GM19035 (cell line): ENCODE measurements around the gene SYCE1.
"Not testable (repeated sequence)": the region's sequence is repeated elsewhere in the genome, so short reads cannot be mapped to it uniquely, and the experiment has no call there.

Source experiments
- ATAC-seq: cut with Tn5 transposase; IDR thresholded peaks from one replicate; pipeline ENCODE4 v1.9.1; 2021; ENCODE audit not compliant: unreplicated experiment

Gene SYCE1

GRCh38 chr10:133559216-133559615, 6.2 kb downstream of the SYCE1 start:
- ATAC-seq: no peak

- ATAC-seq: no peak
These were observed 8.0 kb downstream of the SYCE1 start for GRCh38 chr10:133557381-133557780.

GRCh38 chr10:133555521-133555920, 9.9 kb downstream of the SYCE1 start:
- no peak for ATAC-seq

GRCh38 chr10:133554600-133554999, 10.8 kb downstream of the SYCE1 start:
- ATAC-seq: no peak

- ATAC-seq: no peak
These were observed 20.9 kb downstream of the SYCE1 start for GRCh38 chr10:133544506-133544905.

- not testable (repeated sequence) for ATAC-seq
These were observed 23.9 kb downstream of the SYCE1 start for GRCh38 chr10:133541441-133541975.

- ATAC-seq: no peak
These were observed 27.5 kb downstream of the SYCE1 start for GRCh38 chr10:133537546-133538545.

- ATAC-seq: no peak
These were observed 29.2 kb downstream of the SYCE1 start for GRCh38 chr10:133536198-133536597.

GRCh38 chr10:133534417-133534816, 31.0 kb downstream of the SYCE1 start:
- ATAC-seq: no peak

GRCh38 chr10:133532871-133533270, 32.5 kb downstream of the SYCE1 start:
- ATAC-seq: no peak

GRCh38 chr10:133530506-133530905, 34.9 kb downstream of the SYCE1 start:
- no peak for ATAC-seq

- no peak for ATAC-seq
These were observed 35.8 kb downstream of the SYCE1 start for GRCh38 chr10:133529576-133529946.

- ATAC-seq: no peak
These were observed 36.4 kb downstream of the SYCE1 start for GRCh38 chr10:133528845-133529575.

GRCh38 chr10:133528296-133528844, 37.0 kb downstream of the SYCE1 start:
- ATAC-seq: no peak

- no peak for ATAC-seq
These were observed 37.6 kb downstream of the SYCE1 start for GRCh38 chr10:133527771-133528271.

GRCh38 chr10:133526957-133527588, 38.3 kb downstream of the SYCE1 start, which contains the start of gene CYP2E1:
CYP2E1 (plus strand) TSS chr10:133527363; CDS start chr10:133527396, 33 bp downstream.
- ATAC-seq: no peak

GRCh38 chr10:133525444-133525843, 39.9 kb downstream of the SYCE1 start:
- no peak for ATAC-seq

GRCh38 chr10:133523631-133524203, 41.7 kb downstream of the SYCE1 start:
- ATAC-seq: no peak

- peak; percentile 84 for ATAC-seq
These were observed 45.1 kb downstream of the SYCE1 start for GRCh38 chr10:133520193-133520738.

GRCh38 chr10:133518517-133518916, 46.9 kb downstream of the SYCE1 start:
- not testable (repeated sequence) for ATAC-seq
